Measurements from ENCODE around the gene PPEF2. TPM values are rescaled to one million over a fixed set of nuclear protein-coding genes. Genes with fewer than 3 reads are reported as not detected.

The PPEF2 gene
- total RNA-seq, 1 donor, result not detected

- no peak overlapping the region for H3K27ac ChIP-seq (ENCODE audit: low read depth, low read length)
- H3K4me1 ChIP-seq (ENCODE audit: insufficient read depth, low read length), result no peaks in the 10 kb centered on the region
- DNase-seq (ENCODE audit: insufficient read length, low spot score, missing footprints), result no peak
- no peaks in the 10 kb centered on the region for H4K20me1 ChIP-seq (ENCODE audit: insufficient read depth, low read length)
- H3K27me3 ChIP-seq (ENCODE audit: insufficient read depth, low read length), result no peaks in the 10 kb centered on the region
- no peaks in the 10 kb centered on the region for H3K9me3 ChIP-seq (ENCODE audit: low read depth, low read length)
- H3K36me3 ChIP-seq (ENCODE audit: insufficient read depth, low read length), result no peaks in the 10 kb centered on the region
- no peak overlapping the region for H2AFZ ChIP-seq (ENCODE audit: low read length)
- no peak overlapping the region for H3K4me3 ChIP-seq (ENCODE audit: insufficient read depth, low read length)
- TF ChIP-seq CTCF (IDR thresholded peaks at IDR 0.05; ENCODE audit: extremely low read depth, low read depth, low read length), result no peak
- H3K4me2 ChIP-seq (ENCODE audit: insufficient read depth, low read length), result no peak overlapping the region
- H3K79me2 ChIP-seq (ENCODE audit: insufficient read depth, low read length), result no peaks in the 10 kb centered on the region
Measured at GRCh38 chr4:75898536-75898935, 3.7 kb downstream of the PPEF2 start.

- H3K9me3 ChIP-seq (ENCODE audit: low read depth, low read length), result no peaks in the 10 kb centered on the region
- H3K27me3 ChIP-seq (ENCODE audit: insufficient read depth, low read length), result no peaks in the 10 kb centered on the region
- H3K4me3 ChIP-seq (ENCODE audit: insufficient read depth, low read length), result no peak overlapping the region
- H3K4me1 ChIP-seq (ENCODE audit: insufficient read depth, low read length), result no peaks in the 10 kb centered on the region
- H3K79me2 ChIP-seq (ENCODE audit: insufficient read depth, low read length), result no peaks in the 10 kb centered on the region
- H4K20me1 ChIP-seq (ENCODE audit: insufficient read depth, low read length), result no peaks in the 10 kb centered on the region
- no peak overlapping the region for H2AFZ ChIP-seq (ENCODE audit: low read length)
- TF ChIP-seq CTCF (IDR thresholded peaks at IDR 0.05; ENCODE audit: extremely low read depth, low read depth, low read length), result peak; percentile 69
- H3K36me3 ChIP-seq (ENCODE audit: insufficient read depth, low read length), result no peaks in the 10 kb centered on the region
- DNase-seq (ENCODE audit: insufficient read length, low spot score, missing footprints), result peak; percentile 18
- no peak overlapping the region for H3K4me2 ChIP-seq (ENCODE audit: insufficient read depth, low read length)
- no peak overlapping the region for H3K27ac ChIP-seq (ENCODE audit: low read depth, low read length)
Measured at GRCh38 chr4:75895744-75896314, 6.4 kb downstream of the PPEF2 start.

- Histone ChIP-seq H3K4me2 (ENCODE audit: insufficient read depth, low read length) (no peak overlapping the region), H4K20me1 (ENCODE audit: insufficient read depth, low read length) (no peaks in the 10 kb centered on the region), H3K27me3 (ENCODE audit: insufficient read depth, low read length) (peaks cover 7% of the 10 kb centered on the region), H3K9me3 (ENCODE audit: low read depth, low read length) (no peaks in the 10 kb centered on the region), H3K36me3 (ENCODE audit: insufficient read depth, low read length) (no peaks in the 10 kb centered on the region), H3K79me2 (ENCODE audit: insufficient read depth, low read length) (no peaks in the 10 kb centered on the region), H3K4me1 (ENCODE audit: insufficient read depth, low read length) (no peaks in the 10 kb centered on the region), H3K4me3 (ENCODE audit: insufficient read depth, low read length) (no peak overlapping the region), H3K27ac (ENCODE audit: low read depth, low read length) (no peak overlapping the region), H2AFZ (ENCODE audit: low read length) (no peak overlapping the region)
- TF ChIP-seq CTCF (IDR thresholded peaks at IDR 0.05; ENCODE audit: extremely low read depth, low read depth, low read length), result no peak
- no peak for DNase-seq (ENCODE audit: insufficient read length, low spot score, missing footprints)
Measured at GRCh38 chr4:75892508-75892907, 9.7 kb downstream of the PPEF2 start.

GRCh38 chr4:75891611-75892010 is 10.6 kb downstream of the PPEF2 start:
- Histone ChIP-seq H4K20me1 (ENCODE audit: insufficient read depth, low read length) (no peaks in the 10 kb centered on the region), H3K4me2 (ENCODE audit: insufficient read depth, low read length) (no peak overlapping the region), H3K27me3 (ENCODE audit: insufficient read depth, low read length) (peaks cover 7% of the 10 kb centered on the region), H3K36me3 (ENCODE audit: insufficient read depth, low read length) (no peaks in the 10 kb centered on the region), H2AFZ (ENCODE audit: low read length) (no peak overlapping the region), H3K27ac (ENCODE audit: low read depth, low read length) (no peak overlapping the region), H3K9me3 (ENCODE audit: low read depth, low read length) (no peaks in the 10 kb centered on the region), H3K79me2 (ENCODE audit: insufficient read depth, low read length) (no peaks in the 10 kb centered on the region), H3K4me1 (ENCODE audit: insufficient read depth, low read length) (no peaks in the 10 kb centered on the region), H3K4me3 (ENCODE audit: insufficient read depth, low read length) (no peak overlapping the region)
- DNase-seq (ENCODE audit: insufficient read length, low spot score, missing footprints), result no peak
- TF ChIP-seq CTCF (IDR thresholded peaks at IDR 0.05; ENCODE audit: extremely low read depth, low read depth, low read length), result no peak

All from osteoblast (primary cell).